ENCODE results near the gene LSM5. TPM values are rescaled to one million over a fixed set of nuclear protein-coding genes. Genes with fewer than 3 reads are reported as not detected.
A peak's percentile ranks its signal among the peaks of the same experiment; 100 is the strongest.

The LSM5 gene
- total RNA-seq, 1 experiment from 2014 or later = 108 TPM

- H2BK15ac ChIP-seq (ENCODE audit: low read depth, low read length) = no peak overlapping the region
- H4K8ac ChIP-seq (replicated peaks; ENCODE audit: insufficient read length, low read depth, low read length) = no peak overlapping the region
- H2AFZ ChIP-seq (ENCODE audit: low read length) = no peak overlapping the region
- no peak for TF ChIP-seq CTCF (conservative IDR thresholded peaks at IDR 0.05)
- no peak overlapping the region for H2BK20ac ChIP-seq (ENCODE audit: low read depth, low read length, poor library complexity, severe bottlenecking)
- H3K9me3 ChIP-seq (ENCODE audit: control insufficient read depth, low read depth, low read length) = no peaks in the 10 kb centered on the region
- no peak overlapping the region for H3K23ac ChIP-seq (ENCODE audit: insufficient read length, low read depth, low read length)
- Mint-ChIP-seq H3K4me3 (no peak overlapping the region), H3K27ac (0 out of 7 replicates have a peak overlapping the region, but pooled peaks of 1 of the 3 experiments have one; percentile 28), H3K27me3 (ENCODE audit: low read depth) (no peaks in the 10 kb centered on the region), H3K4me1 (peaks cover 22 to 28% of the 10 kb centered on the region in 2 experiments), H3K36me3 (ENCODE audit: insufficient read depth in 1 of 3, low read depth in 3 of 3) (peaks cover 0 to 1% (median 0%) of the 10 kb centered on the region in 3 experiments; a peak in 4 of 7 replicates), H3K9me3 (no peaks in the 10 kb centered on the region)
- no peak overlapping the region for H2AK5ac ChIP-seq (ENCODE audit: insufficient read length, low read length)
- peaks cover 14% of the 10 kb centered on the region; the same call in 1 of the 2 replicates for H3K4me1 ChIP-seq (ENCODE audit: insufficient read depth, low read length)
- no peak overlapping the region for H3K9ac ChIP-seq (ENCODE audit: extremely low read depth, insufficient read length, low read length)
- no peak overlapping the region for H4K91ac ChIP-seq (ENCODE audit: insufficient read length, low read depth, low read length)
- H3K23me2 ChIP-seq (ENCODE audit: insufficient read length, low read depth, low read length, poor library complexity, severe bottlenecking) = no peaks in the 10 kb centered on the region
- no peak overlapping the region for H2BK12ac ChIP-seq (ENCODE audit: insufficient read length, low read depth, low read length)
- H4K5ac ChIP-seq (ENCODE audit: insufficient read length, low read depth, low read length) = no peak overlapping the region
- H3K18ac ChIP-seq (ENCODE audit: insufficient read length, low read depth, low read length) = no peak overlapping the region
- no peak for DNase-seq
- H4K20me1 ChIP-seq (ENCODE audit: control insufficient read depth, insufficient read depth, insufficient read length) = no peaks in the 10 kb centered on the region
- no peak overlapping the region for H3K56ac ChIP-seq (ENCODE audit: insufficient read length, low read depth, low read length)
- no peak overlapping the region for H3K14ac ChIP-seq (ENCODE audit: insufficient read depth, low read length)
- H2BK5ac ChIP-seq (ENCODE audit: insufficient read length, low read length) = no peak overlapping the region
- H3T11ph ChIP-seq (ENCODE audit: low read length) = no peak overlapping the region
- WGBS (ENCODE audit: extremely low coverage, insufficient read length, low lambda C conversion rate) = no CpG with 5 or more reads among the region's 5 CpGs
- H3K4ac ChIP-seq (ENCODE audit: low read depth, low read length) = no peak overlapping the region
- peaks cover 2% of the 10 kb centered on the region; the same call in 1 of the 2 replicates for H3K79me2 ChIP-seq (ENCODE audit: insufficient read depth, low read length)
- H3K4me2 ChIP-seq (ENCODE audit: insufficient read depth, insufficient read length, low read length) = no peak overlapping the region
- no peak overlapping the region for H3K27ac ChIP-seq (ENCODE audit: insufficient read length, low read depth, low read length)
- no peaks in the 10 kb centered on the region for H3K27me3 ChIP-seq (ENCODE audit: insufficient read depth, low read length)
- H2BK120ac ChIP-seq (ENCODE audit: low read depth, low read length, poor library complexity, severe bottlenecking) = no peak overlapping the region
- peaks cover 3% of the 10 kb centered on the region for H3K79me1 ChIP-seq (ENCODE audit: insufficient read depth, low read depth, low read length, poor library complexity, severe bottlenecking)
Measured at GRCh38 chr7:32532716-32533115, 42.5 kb upstream of the LSM5 start.

Data from H9 (cell line).